Epithelial cell of alveolus of lung (primary cell): ENCODE measurements around the gene ZNF529. TPM values are rescaled to one million over a fixed set of nuclear protein-coding genes. Genes with fewer than 3 reads are reported as not detected.

Experiments used
- total RNA-seq: library from RNA; depleted of rRNA; stranded (reverse); fragments of >200 nt; gene quantifications from 2 replicates; pipeline ENCODE4 v1.2.1, GENCODE V29; 2015

ZNF529 gene
- 5.4 and 9.1 TPM in 2 replicates for total RNA-seq

DNA sequence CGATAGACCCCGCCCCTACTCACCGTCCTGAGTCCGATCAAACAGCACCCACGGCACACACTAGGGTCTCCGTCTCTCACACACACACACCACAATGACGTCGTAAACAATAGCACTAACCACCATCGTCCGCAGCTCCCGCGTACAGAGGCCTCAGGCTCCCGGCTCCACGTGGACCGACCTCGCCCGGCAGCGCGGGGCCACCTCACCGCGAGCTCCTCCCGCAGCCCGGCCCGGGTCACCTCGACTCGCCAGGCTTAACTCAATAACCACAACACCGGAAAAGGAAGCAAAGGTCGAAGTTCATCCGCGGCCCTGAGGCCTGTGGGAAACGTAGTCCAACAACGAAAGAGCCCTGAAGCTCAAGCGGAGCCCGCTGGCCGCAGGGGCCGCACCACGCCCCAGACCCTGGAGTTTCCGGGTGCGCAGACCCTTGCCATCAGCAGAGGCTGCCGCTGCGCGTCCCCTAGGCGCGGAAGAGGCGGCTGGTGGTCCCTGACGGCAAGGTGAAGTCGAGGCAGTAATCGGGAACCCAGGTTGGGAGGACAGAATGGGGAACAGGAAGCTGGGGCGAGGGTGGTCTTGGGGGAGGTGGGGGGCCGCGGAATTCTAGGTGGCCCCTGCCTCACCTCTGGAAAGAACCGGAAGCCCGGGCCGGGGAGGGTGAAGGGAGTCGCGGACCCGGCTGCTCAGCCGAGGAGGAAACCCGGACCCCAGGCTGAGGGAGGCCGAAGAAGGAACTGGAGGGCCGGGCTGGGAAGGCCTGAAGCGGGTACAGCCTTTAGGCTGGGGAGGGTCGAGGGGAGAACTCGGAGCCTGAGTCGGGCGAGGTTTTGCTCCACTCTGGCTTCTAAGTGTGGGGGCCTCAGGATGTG, at the start of gene ZNF529:
TSS of gene ZNF529 (minus strand) at position 273 of the 875 bp plus-strand sequence. CDS start 946 bp downstream, outside the sequence.

DNA sequence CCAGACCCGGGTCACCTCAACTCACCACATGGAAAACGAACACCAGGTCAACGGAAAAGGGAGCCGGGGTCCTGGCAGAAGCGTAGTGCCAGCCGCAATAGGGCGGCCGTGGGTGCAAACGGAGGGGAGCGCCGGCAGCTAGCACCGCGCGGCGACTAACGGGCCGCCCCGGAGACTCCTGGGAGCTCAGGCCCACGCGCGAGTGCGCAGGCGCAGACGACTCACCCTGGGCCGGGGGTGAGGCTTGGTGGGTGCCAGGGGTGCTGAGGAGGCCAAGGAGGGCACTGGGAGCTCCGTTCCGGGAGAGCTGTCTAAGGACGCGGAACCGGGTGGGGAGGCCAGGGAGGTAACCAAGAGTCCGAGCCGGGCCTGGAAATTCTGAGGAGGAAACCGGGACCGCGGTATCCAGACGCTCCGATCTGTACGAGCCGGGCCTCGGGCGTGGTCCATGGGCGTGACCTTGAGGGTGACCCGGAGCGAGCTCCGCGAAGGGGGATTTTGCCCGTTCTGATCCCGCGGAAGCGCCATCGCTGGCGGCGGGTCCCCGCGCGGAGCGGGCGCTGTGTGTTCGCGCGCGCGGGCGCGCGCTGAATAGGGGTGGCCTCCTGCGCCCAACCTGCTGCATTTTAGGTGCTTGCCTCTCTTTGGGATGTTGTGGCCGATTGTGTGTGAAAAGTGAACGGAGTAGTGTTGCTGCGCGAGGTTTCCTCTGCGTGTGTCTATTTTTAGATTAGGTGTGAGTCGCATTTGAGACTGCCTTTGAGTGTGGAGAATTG, 32.2 kb upstream of the ZNF529 start, which contains the start of gene ZNF382:
TSS of gene ZNF382 (plus strand) at position 213 of the 776 bp plus-strand sequence. CDS start 4,602 bp downstream, outside the sequence.

DNA sequence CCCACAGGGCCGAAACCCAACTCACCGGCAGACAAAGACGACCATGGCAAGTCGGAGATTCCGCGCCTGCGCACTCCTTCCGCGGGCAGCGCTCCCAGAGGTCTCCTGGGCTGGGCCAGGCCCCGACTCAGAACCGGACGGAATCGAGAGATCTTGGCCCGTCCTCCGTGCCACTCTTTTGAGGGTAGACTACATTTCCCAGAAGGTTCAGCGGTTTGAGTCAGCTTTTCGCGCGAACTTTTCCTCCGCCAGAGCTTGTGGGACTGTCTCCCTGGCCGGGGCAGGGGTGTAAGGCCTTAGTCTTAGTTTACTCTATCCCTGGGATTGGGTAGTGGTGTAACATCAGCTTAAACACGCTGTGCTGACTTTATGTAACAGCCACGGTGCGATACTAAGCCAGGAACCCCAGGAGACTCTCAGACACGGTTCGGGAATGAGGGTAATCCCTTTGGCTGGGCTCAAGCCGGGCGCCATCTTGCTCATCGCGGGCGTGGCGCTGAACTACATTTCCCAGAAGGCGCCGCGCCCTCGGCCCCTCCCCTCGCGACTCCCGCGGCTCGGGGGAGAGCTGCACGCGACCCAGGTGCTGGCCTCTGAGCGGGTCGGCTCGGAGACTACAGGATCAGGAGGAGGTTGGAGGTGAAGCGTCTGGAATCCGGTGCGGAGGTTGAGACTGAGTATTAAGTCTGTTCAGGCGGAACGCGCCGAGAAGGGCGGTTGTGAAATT, 44.7 kb downstream of the ZNF529 start, which contains the start of gene ZNF260:
TSS of gene ZNF260 (minus strand) at position 78 of the 727 bp plus-strand sequence. CDS start 13,033 bp downstream, outside the sequence.

Other genes with a start within 250 kb of the ZNF529 start
- gene ZFP14, start 194.1 kb downstream of the ZNF529 start, total RNA-seq = 0.78 and 3.2 TPM in 2 replicates
- 4.4 and 6.8 TPM in 2 replicates for gene ZFP82, start 154.6 kb downstream of the ZNF529 start, total RNA-seq
- 4.1 and 6.5 TPM in 2 replicates for gene ZNF566, start 83.7 kb downstream of the ZNF529 start, total RNA-seq
- gene ZNF260, start 45.0 kb downstream of the ZNF529 start, total RNA-seq = 16.4 and 25.2 TPM in 2 replicates
- gene ZNF382, start 32.0 kb upstream of the ZNF529 start, total RNA-seq = 2.8 and 4.1 TPM in 2 replicates
- gene ZNF461, start 93.5 kb upstream of the ZNF529 start, total RNA-seq = 1.8 and 10.1 TPM in 2 replicates
- gene ZNF567, start 114.3 kb upstream of the ZNF529 start, total RNA-seq = 3.8 and 9.7 TPM in 2 replicates
- 0.72 and 3.0 TPM in 2 replicates for gene ZNF850, start 199.5 kb upstream of the ZNF529 start, total RNA-seq